Body of pancreas (tissue), 4 donors: ENCODE measurements around the gene CORO7.

ENCODE experiments used
- POLR2A ChIP-seq, 3 donors: fragments of 450-650 bp; IDR thresholded peaks; one replicate each; pipeline ENCODE4 v1.6.1; 2016; ENCODE audit warnings: antibody characterized with exemption in 3 of 3, mild to moderate bottlenecking in 2 of 3
- TF ChIP-seq, protein P1 (sequence below), 7 experiments: fragments of 450-650 bp in 4 of 7; fragments of 200-600 bp in 3 of 7; sonication (generic) in 3 of 7; IDR thresholded peaks; one replicate each; pipeline ENCODE4 v1.5.1; 2016 to 2019; ENCODE audit warnings: antibody characterized with exemption in 7 of 7

DNA sequence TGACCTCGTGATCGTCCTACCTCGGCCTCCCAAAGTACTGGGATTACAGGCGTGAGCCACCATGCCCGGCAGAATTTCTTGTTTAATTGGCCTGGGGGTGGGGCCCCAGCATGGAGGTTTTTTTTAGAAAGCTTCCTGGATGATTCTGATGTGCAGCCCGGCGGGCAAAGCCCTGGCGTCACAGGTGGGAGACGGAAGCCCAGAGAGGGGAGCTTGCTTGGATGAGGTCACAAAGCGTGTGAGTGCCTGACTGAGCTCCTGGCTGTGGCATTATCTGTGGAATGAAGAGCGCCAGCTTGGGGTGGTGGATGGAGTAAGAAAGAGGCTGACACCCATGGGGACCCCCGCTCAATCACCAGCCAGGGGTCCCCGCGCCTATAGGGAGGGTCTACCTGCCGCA is 40.7 kb downstream of the CORO7 start:
- TF ChIP-seq, protein P1, sequence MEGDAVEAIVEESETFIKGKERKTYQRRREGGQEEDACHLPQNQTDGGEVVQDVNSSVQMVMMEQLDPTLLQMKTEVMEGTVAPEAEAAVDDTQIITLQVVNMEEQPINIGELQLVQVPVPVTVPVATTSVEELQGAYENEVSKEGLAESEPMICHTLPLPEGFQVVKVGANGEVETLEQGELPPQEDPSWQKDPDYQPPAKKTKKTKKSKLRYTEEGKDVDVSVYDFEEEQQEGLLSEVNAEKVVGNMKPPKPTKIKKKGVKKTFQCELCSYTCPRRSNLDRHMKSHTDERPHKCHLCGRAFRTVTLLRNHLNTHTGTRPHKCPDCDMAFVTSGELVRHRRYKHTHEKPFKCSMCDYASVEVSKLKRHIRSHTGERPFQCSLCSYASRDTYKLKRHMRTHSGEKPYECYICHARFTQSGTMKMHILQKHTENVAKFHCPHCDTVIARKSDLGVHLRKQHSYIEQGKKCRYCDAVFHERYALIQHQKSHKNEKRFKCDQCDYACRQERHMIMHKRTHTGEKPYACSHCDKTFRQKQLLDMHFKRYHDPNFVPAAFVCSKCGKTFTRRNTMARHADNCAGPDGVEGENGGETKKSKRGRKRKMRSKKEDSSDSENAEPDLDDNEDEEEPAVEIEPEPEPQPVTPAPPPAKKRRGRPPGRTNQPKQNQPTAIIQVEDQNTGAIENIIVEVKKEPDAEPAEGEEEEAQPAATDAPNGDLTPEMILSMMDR (IDR thresholded peaks at IDR 0.05): no peak
- no peak for TF ChIP-seq POLR2A (IDR thresholded peaks at IDR 0.05)
